H1 (cell line): ENCODE results near the gene ARPC3. TPM values are rescaled to one million over a fixed set of nuclear protein-coding genes. Genes with fewer than 3 reads are reported as not detected.

Experiments used
- ATF2 ChIP-seq: IDR thresholded peaks from 2 replicates; pipeline ENCODE4 v1.6.1; 2012; ENCODE audit warnings: low read length, inconsistent platforms
- ATF3 ChIP-seq: IDR thresholded peaks from 2 replicates; pipeline ENCODE4 v1.6.1; 2011; ENCODE audit warnings: low read depth, mild to moderate bottlenecking, low read length; ENCODE audit not compliant: insufficient read depth
- BCL11A ChIP-seq, 2 experiments: IDR thresholded peaks; one replicate each; pipeline ENCODE4 v1.6.1; 2011; ENCODE audit warnings: low read depth in 2 of 2, low read length in 2 of 2, mild to moderate bottlenecking in 2 of 2
- CHD2 ChIP-seq: IDR thresholded peaks from 2 replicates; pipeline ENCODE4 v1.6.1; 2012; ENCODE audit warnings: low read length, improper control_type of control experiment
- EZH2 ChIP-seq: fragments of 200-600 bp; sonication (generic); IDR thresholded peaks from 2 replicates; pipeline ENCODE4 v1.7.1; 2012; ENCODE audit warnings: low read depth, mild to moderate bottlenecking, moderate library complexity, low read length, inconsistent platforms; ENCODE audit not compliant: severe bottlenecking
- FOSL1 ChIP-seq: IDR thresholded peaks from 2 replicates; pipeline ENCODE4 v1.6.1; 2011; ENCODE audit warnings: mild to moderate bottlenecking, low read depth, low read length, moderate library complexity; ENCODE audit not compliant: insufficient read depth
- HDAC2 ChIP-seq, 2 experiments: fragments of 300-600 bp in 1 of 2; sonication (generic) in 1 of 2; IDR thresholded peaks; 2 replicates each; pipeline ENCODE4 v1.6.1; 2011 to 2012; ENCODE audit warnings: low read depth in 2 of 2, low read length in 2 of 2, mild to moderate bottlenecking in 2 of 2, moderate library complexity in 2 of 2, borderline replicate concordance in 1 of 2, inconsistent platforms in 1 of 2
- JUN ChIP-seq: IDR thresholded peaks from 2 replicates; pipeline ENCODE4 v1.6.1; 2011; ENCODE audit warnings: low read depth, mild to moderate bottlenecking, improper control_type of control experiment, low read length
- JUND ChIP-seq: IDR thresholded peaks from 2 replicates; pipeline ENCODE4 v1.6.1; 2011; ENCODE audit warnings: mild to moderate bottlenecking, improper control_type of control experiment, low read length
- RAD21 ChIP-seq, 2 experiments: IDR thresholded peaks in 1 of 2; conservative IDR thresholded peaks in 1 of 2; 2 replicates each; pipeline ENCODE4 v1.6.1; 2011; ENCODE audit warnings: low read depth in 2 of 2, low read length in 2 of 2, improper control_type of control experiment in 1 of 2, inconsistent platforms in 1 of 2, mild to moderate bottlenecking in 1 of 2, moderate library complexity in 1 of 2
- RBBP5 ChIP-seq: IDR thresholded peaks from 2 replicates; pipeline ENCODE4 v1.7.1; 2012; ENCODE audit warnings: low read depth, mild to moderate bottlenecking, inconsistent platforms, low read length, moderate library complexity, borderline replicate concordance
- SP2 ChIP-seq: IDR thresholded peaks from 2 replicates; pipeline ENCODE4 v1.6.1; 2012; ENCODE audit warnings: mild to moderate bottlenecking, low read length, inconsistent platforms
- TEAD4 ChIP-seq: IDR thresholded peaks from 2 replicates; pipeline ENCODE4 v1.6.1; 2012; ENCODE audit warnings: low read depth, low read length, inconsistent platforms, mixed read lengths
- USF2 ChIP-seq: IDR thresholded peaks from 2 replicates; pipeline ENCODE4 v1.6.1; 2011; ENCODE audit warnings: low read length, improper control_type of control experiment
- YY1 ChIP-seq: IDR thresholded peaks from 2 replicates; pipeline ENCODE4 v1.6.1; 2011; ENCODE audit warnings: low read depth, mild to moderate bottlenecking, low read length
- ZNF274 ChIP-seq: IDR thresholded peaks from 2 replicates; pipeline ENCODE4 v1.7.0; 2012; ENCODE audit warnings: low read length, borderline replicate concordance; ENCODE audit errors: extremely low read depth
- polyA plus RNA-seq, 7 experiments: library from polyadenylated mRNA; depleted of rRNA in 3 of 7; stranded (reverse) in 5 of 7; unstranded in 2 of 7; fragments of >200 nt in 5 of 7; fragments of 200-250 nt in 2 of 7; gene quantifications; 1 replicate in 5 of 7; 2 replicates in 1 of 7; 4 replicates in 1 of 7; pipeline versions ENCODE4 v1.2.1 to v1.2.3, GENCODE V29; 2011 to 2013; ENCODE audit warnings: missing spikeins in 2 of 7, mixed read lengths in 2 of 7
- total RNA-seq: library from RNA; stranded (reverse); fragmentation: NEBNext Ultra II Directional; extraction: Animal tissue kit (Norgen Biotek cat#: 25700); gene quantifications from 2 replicates; pipeline ENCODE4 v1.2.1, GENCODE V29; 2021

The ARPC3 gene
- total and polyA plus RNA-seq, 2 of the 8 experiments (the other 6 are each of a cell fraction or from before 2014, with no cell fraction given), result 36.7 to 160 TPM

GRCh38 chr12:110403146-110403975 lies 46.8 kb downstream of the ARPC3 start, which contains the start of gene ANAPC7 (continued):
- TF ChIP-seq RBBP5, result 0 out of 2 replicates have a peak, but pooled peaks have one; percentile 60
- no peak for TF ChIP-seq JUN
- TF ChIP-seq USF2, result peak; percentile 37; the same call in 1 of the 2 replicates
- TF ChIP-seq SP2, result no peak
- TF ChIP-seq CHD2, result no peak
- peak; percentile 97 for TF ChIP-seq YY1
- no peak for TF ChIP-seq ZNF274
- TF ChIP-seq RAD21 (IDR thresholded peaks at IDR 0.05 in 1 of 2, conservative IDR thresholded peaks at IDR 0.05 in 1 of 2; ENCODE audit: low read depth in 2 of 2, low read length in 2 of 2), result peak; percentile 2 to 31; a peak in 2 of 4 replicates
- no peak for TF ChIP-seq JUND
- TF ChIP-seq TEAD4, result no peak
- TF ChIP-seq ATF3, result no peak
- peak in 1 of 2 experiments; percentile 59; a peak in 2 of 4 replicates for TF ChIP-seq HDAC2 (IDR thresholded peaks at IDR 0.05; ENCODE audit: borderline replicate concordance in 1 of 2, low read depth in 2 of 2, low read length in 2 of 2)
- no peak for TF ChIP-seq FOSL1
- TF ChIP-seq EZH2, result no peak
- no peak for TF ChIP-seq ATF2
- no peak for TF ChIP-seq BCL11A (IDR thresholded peaks at IDR 0.05; ENCODE audit: low read depth in 2 of 2, low read length in 2 of 2)
